ENCODE data around the gene ELOVL1. TPM values are rescaled to one million over a fixed set of nuclear protein-coding genes. Genes with fewer than 3 reads are reported as not detected.

ELOVL1 gene
- total and polyA plus RNA-seq, 2 of the 13 experiments (the other 11 are each of a cell fraction or from before 2014, with no cell fraction given) = 55.2 to 77.4 TPM

DNA sequence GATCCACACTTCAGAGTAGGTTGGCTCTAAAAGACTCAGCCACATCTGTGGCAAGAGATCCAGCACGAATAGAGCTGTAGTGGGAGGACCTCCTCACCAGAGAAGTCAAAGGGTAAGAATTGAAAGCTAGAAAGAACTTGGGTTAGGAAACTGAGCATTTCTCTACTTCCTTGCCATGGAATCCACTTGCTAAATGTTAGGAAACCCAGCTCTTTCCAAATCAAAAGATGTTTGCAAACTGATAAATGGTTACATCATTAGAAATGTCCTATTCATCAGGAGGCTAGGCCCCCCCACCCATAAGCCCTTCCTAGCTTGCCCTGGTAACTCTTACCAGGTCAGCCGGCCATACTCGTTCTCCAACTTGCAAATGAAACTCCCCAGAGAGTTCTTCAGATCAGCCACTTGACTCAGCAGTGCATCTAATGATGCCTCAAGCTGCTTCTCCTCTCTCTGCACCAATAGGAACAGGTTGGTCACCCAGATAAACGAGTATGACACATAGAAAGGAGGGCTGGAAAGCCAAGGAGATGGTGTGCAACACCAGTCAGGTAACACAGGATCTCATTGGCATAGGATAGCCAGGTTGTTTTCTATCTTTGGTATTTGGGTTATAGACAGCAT lies 20.3 kb upstream of the ELOVL1 start:
- ATAC-seq = no peak
- no peaks in the 10 kb centered on the region for H4K20me1 ChIP-seq (ENCODE audit: insufficient read depth, low read length)
- CTCF ChIA-PET (ENCODE audit: low intra/inter-chr PET ratio, low total read pairs) = no interaction called here
- 92% methylated on average over 4 of the region's 4 CpGs for WGBS (ENCODE audit: low lambda C conversion rate)
- TF ChIP-seq, protein P1, sequence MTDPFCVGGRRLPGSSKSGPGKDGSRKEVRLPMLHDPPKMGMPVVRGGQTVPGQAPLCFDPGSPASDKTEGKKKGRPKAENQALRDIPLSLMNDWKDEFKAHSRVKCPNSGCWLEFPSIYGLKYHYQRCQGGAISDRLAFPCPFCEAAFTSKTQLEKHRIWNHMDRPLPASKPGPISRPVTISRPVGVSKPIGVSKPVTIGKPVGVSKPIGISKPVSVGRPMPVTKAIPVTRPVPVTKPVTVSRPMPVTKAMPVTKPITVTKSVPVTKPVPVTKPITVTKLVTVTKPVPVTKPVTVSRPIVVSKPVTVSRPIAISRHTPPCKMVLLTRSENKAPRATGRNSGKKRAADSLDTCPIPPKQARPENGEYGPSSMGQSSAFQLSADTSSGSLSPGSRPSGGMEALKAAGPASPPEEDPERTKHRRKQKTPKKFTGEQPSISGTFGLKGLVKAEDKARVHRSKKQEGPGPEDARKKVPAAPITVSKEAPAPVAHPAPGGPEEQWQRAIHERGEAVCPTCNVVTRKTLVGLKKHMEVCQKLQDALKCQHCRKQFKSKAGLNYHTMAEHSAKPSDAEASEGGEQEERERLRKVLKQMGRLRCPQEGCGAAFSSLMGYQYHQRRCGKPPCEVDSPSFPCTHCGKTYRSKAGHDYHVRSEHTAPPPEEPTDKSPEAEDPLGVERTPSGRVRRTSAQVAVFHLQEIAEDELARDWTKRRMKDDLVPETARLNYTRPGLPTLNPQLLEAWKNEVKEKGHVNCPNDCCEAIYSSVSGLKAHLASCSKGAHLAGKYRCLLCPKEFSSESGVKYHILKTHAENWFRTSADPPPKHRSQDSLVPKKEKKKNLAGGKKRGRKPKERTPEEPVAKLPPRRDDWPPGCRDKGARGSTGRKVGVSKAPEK (CRISPR knock-in tag; IDR thresholded peaks at IDR 0.05; ENCODE audit: borderline replicate concordance) = no peak
- TF ChIP-seq CREB1 (IDR thresholded peaks at IDR 0.05) = no peak
- 0 out of 2 replicates have a peak, but pooled peaks have one; percentile 14 for TF ChIP-seq CREB1 (CRISPR knock-in tag; IDR thresholded peaks at IDR 0.05)
- H3K4me2 ChIP-seq (ENCODE audit: low read depth, low read length) = peak overlapping the region; percentile 96
- H3K27me3 ChIP-seq (ENCODE audit: control insufficient read depth in 1 of 2, insufficient read depth in 2 of 2, low read length in 2 of 2) = peaks cover 0 to 3% of the 10 kb centered on the region in 2 experiments; a peak in 1 of 5 replicates
- FAIRE-seq = no peak
- H3K79me2 ChIP-seq (ENCODE audit: insufficient read depth, low read length) = peaks cover 31% of the 10 kb centered on the region
- peak overlapping the region in 2 of 3 experiments; percentile 76 to 98; a peak in 3 of 6 replicates for H3K4me3 ChIP-seq (replicated peaks in 1 of 3; ENCODE audit: insufficient read depth in 1 of 3, low read depth in 2 of 3, low read length in 3 of 3)
- no peaks in the 10 kb centered on the region for H3K9me3 ChIP-seq (ENCODE audit: low read length)
- DNase-seq (ENCODE audit: low spot score) = no peak
- H3K4me1 ChIP-seq (ENCODE audit: insufficient read depth, low read length) = peaks cover 27% of the 10 kb centered on the region
- H3K36me3 ChIP-seq (replicated peaks in 1 of 2; ENCODE audit: control insufficient read depth in 1 of 2, insufficient read depth in 2 of 2, low read length in 2 of 2) = peaks cover 15 to 46% of the 10 kb centered on the region in 2 experiments
- POLR2A ChIA-PET = interaction anchor here (1.2 kb wide), 1 partner anchor 11 kb away, joined by 3 read pairs; no protein-coding TSS in a partner anchor
- BruUV-seq (replicated peaks) = no TSS peak
- in situ Hi-C loops (cut with HindIII; ENCODE audit: extremely low pct_ligation_motif_present, low pct_unique_long_range_greater_than_20kb) (no loop called here), intact Hi-C loops (cut with micrococcal nuclease; ENCODE audit: unreplicated experiment) (no loop called here)
- H3K27ac ChIP-seq (ENCODE audit: extremely low read length, insufficient read depth, low read length) = no peak overlapping the region
- H3K9ac ChIP-seq (ENCODE audit: insufficient read depth, low read depth, low read length) = peak overlapping the region; percentile 91; the same call in 1 of the 2 replicates
- no peak overlapping the region for H2AFZ ChIP-seq (ENCODE audit: low read length)

DNA sequence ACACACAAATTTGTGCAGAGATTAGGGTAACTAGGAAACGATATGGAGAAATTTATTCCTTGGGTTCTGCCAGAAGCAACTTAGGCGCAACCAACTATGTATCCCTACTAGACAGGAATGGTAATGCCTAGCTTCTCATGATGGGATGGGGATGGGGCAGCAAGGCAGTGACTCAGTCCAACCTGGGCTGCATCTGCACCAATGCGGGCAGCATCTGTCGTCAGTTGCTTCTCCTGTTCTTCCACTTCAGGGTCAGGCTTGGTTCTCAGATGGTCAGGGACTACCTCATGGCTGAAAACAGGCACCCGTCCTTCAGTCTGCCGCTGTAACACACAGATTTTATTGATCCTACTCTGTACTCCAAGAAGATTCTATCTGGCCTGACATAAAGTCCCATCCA lies 18.9 kb upstream of the ELOVL1 start:
- Histone ChIP-seq H4K20me1 (ENCODE audit: insufficient read depth, low read length) (no peaks in the 10 kb centered on the region), H3K27me3 (ENCODE audit: control insufficient read depth in 1 of 2, insufficient read depth in 2 of 2, low read length in 2 of 2) (peaks cover 0 to 3% of the 10 kb centered on the region in 2 experiments; a peak in 1 of 5 replicates), H3K4me1 (ENCODE audit: insufficient read depth, low read length) (peaks cover 40% of the 10 kb centered on the region), H3K27ac (ENCODE audit: extremely low read length, insufficient read depth, low read length) (no peak overlapping the region), H3K9me3 (ENCODE audit: low read length) (no peaks in the 10 kb centered on the region), H3K79me2 (ENCODE audit: insufficient read depth, low read length) (peaks cover 31% of the 10 kb centered on the region), H3K4me2 (ENCODE audit: low read depth, low read length) (no peak overlapping the region), H3K4me3 (replicated peaks in 1 of 3; ENCODE audit: insufficient read depth in 1 of 3, low read depth in 2 of 3, low read length in 3 of 3) (no peak overlapping the region), H2AFZ (ENCODE audit: low read length) (no peak overlapping the region), H3K36me3 (replicated peaks in 1 of 2; ENCODE audit: control insufficient read depth in 1 of 2, insufficient read depth in 2 of 2, low read length in 2 of 2) (peaks cover 17 to 49% of the 10 kb centered on the region in 2 experiments), H3K9ac (ENCODE audit: insufficient read depth, low read depth, low read length) (no peak overlapping the region)
- POLR2A ChIA-PET = no interaction called here
- 98% methylated on average over 6 of the region's 6 CpGs for WGBS (ENCODE audit: low lambda C conversion rate)
- FAIRE-seq (no peak), ATAC-seq (no peak), DNase-seq (ENCODE audit: low spot score) (no peak)
- no TSS peak for BruUV-seq (replicated peaks)
- intact Hi-C loops (cut with micrococcal nuclease; ENCODE audit: unreplicated experiment) = no loop called here
- CTCF ChIA-PET (ENCODE audit: low intra/inter-chr PET ratio, low total read pairs) = no interaction called here
- in situ Hi-C loops (cut with HindIII; ENCODE audit: extremely low pct_ligation_motif_present, low pct_unique_long_range_greater_than_20kb) = no loop called here
- TF ChIP-seq ZNF780A (CRISPR knock-in tag; IDR thresholded peaks at IDR 0.05) (no peak), RARA (CRISPR knock-in tag; IDR thresholded peaks at IDR 0.05) (no peak), HCFC1 (IDR thresholded peaks at IDR 0.05; ENCODE audit: low read depth, low read length) (no peak), ZNF292 (CRISPR knock-in tag; IDR thresholded peaks at IDR 0.05; ENCODE audit: borderline replicate concordance, low read depth) (no peak), MED1 (CRISPR knock-in tag; IDR thresholded peaks at IDR 0.05) (no peak), ZSCAN12 (CRISPR knock-in tag; IDR thresholded peaks at IDR 0.05) (no peak), CCAR2 (optimal IDR thresholded peaks at IDR 0.05; ENCODE audit: low read depth, low read length) (no peak)
- TF ChIP-seq, protein P2, sequence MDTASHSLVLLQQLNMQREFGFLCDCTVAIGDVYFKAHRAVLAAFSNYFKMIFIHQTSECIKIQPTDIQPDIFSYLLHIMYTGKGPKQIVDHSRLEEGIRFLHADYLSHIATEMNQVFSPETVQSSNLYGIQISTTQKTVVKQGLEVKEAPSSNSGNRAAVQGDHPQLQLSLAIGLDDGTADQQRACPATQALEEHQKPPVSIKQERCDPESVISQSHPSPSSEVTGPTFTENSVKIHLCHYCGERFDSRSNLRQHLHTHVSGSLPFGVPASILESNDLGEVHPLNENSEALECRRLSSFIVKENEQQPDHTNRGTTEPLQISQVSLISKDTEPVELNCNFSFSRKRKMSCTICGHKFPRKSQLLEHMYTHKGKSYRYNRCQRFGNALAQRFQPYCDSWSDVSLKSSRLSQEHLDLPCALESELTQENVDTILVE (CRISPR knock-in tag; IDR thresholded peaks at IDR 0.05) = no peak
- TF ChIP-seq, protein P3, sequence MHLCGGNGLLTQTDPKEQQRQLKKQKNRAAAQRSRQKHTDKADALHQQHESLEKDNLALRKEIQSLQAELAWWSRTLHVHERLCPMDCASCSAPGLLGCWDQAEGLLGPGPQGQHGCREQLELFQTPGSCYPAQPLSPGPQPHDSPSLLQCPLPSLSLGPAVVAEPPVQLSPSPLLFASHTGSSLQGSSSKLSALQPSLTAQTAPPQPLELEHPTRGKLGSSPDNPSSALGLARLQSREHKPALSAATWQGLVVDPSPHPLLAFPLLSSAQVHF (CRISPR knock-in tag; IDR thresholded peaks at IDR 0.05) = no peak
- TF ChIP-seq, protein P4, sequence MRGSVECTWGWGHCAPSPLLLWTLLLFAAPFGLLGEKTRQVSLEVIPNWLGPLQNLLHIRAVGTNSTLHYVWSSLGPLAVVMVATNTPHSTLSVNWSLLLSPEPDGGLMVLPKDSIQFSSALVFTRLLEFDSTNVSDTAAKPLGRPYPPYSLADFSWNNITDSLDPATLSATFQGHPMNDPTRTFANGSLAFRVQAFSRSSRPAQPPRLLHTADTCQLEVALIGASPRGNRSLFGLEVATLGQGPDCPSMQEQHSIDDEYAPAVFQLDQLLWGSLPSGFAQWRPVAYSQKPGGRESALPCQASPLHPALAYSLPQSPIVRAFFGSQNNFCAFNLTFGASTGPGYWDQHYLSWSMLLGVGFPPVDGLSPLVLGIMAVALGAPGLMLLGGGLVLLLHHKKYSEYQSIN (CRISPR knock-in tag; IDR thresholded peaks at IDR 0.05; ENCODE audit: borderline replicate concordance) = no peak
